Nephron progenitor cell (in vitro differentiated cells): ENCODE results near the gene PTPRC.

Experiments used
- DNase-seq: peaks from one replicate; pipeline ENCODE4 v3.0.0; 2021
- H3K27ac Mint-ChIP-seq: 2 replicates; pipeline ENCODE4 v1.8.0; 2021; ENCODE audit warnings: mild to moderate bottlenecking, moderate library complexity, mixed read lengths
- H3K27me3 Mint-ChIP-seq: 2 replicates; pipeline ENCODE4 v1.8.0; 2021; ENCODE audit warnings: mild to moderate bottlenecking, low read depth, mixed read lengths; ENCODE audit not compliant: poor library complexity
- H3K36me3 Mint-ChIP-seq: 2 replicates; pipeline ENCODE4 v1.8.0; 2021; ENCODE audit warnings: low read depth, mixed read lengths
- H3K4me1 Mint-ChIP-seq: 2 replicates; pipeline ENCODE4 v1.8.0; 2021; ENCODE audit warnings: mixed read lengths
- H3K4me3 Mint-ChIP-seq: 2 replicates; pipeline ENCODE4 v1.8.0; 2021; ENCODE audit warnings: mild to moderate bottlenecking, moderate library complexity, mixed read lengths
- H3K9me3 Mint-ChIP-seq: 2 replicates; pipeline ENCODE4 v1.8.0; 2021; ENCODE audit warnings: mild to moderate bottlenecking, moderate library complexity, mixed read lengths
- TF ChIP-seq, protein P1 (sequence below): fragments of 200-600 bp; sonication (generic); IDR thresholded peaks from 2 replicates; pipeline ENCODE4 v1.5.0; 2021; ENCODE audit warnings: antibody characterized with exemption

PTPRC gene

DNA sequence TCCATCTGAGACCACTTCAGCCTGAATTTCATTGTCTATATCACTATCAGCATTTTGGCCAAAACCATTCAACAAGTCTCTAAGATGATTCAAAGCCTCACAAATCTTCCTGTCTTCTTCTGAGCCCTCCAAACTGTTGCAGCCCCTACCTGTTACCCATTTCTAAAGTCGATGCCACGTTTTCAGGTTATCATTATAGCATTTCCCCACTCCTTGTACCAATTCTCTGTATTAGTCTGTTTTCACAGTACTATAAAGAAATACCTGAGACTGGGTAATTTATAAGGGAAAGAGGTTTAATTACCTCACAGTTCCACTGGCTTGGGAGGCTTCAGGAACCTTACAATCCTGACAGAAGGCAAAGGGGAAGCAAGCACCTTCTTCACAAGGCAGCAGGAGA, 158.8 kb downstream of the PTPRC start:
- H3K36me3 Mint-ChIP-seq = peaks cover 9% of the 10 kb centered on the region
- TF ChIP-seq, protein P1, sequence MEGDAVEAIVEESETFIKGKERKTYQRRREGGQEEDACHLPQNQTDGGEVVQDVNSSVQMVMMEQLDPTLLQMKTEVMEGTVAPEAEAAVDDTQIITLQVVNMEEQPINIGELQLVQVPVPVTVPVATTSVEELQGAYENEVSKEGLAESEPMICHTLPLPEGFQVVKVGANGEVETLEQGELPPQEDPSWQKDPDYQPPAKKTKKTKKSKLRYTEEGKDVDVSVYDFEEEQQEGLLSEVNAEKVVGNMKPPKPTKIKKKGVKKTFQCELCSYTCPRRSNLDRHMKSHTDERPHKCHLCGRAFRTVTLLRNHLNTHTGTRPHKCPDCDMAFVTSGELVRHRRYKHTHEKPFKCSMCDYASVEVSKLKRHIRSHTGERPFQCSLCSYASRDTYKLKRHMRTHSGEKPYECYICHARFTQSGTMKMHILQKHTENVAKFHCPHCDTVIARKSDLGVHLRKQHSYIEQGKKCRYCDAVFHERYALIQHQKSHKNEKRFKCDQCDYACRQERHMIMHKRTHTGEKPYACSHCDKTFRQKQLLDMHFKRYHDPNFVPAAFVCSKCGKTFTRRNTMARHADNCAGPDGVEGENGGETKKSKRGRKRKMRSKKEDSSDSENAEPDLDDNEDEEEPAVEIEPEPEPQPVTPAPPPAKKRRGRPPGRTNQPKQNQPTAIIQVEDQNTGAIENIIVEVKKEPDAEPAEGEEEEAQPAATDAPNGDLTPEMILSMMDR = no peak
- no peak for DNase-seq
- H3K27ac Mint-ChIP-seq = no peak overlapping the region
- H3K4me3 Mint-ChIP-seq = no peak overlapping the region
- H3K27me3 Mint-ChIP-seq = no peaks in the 10 kb centered on the region
- H3K4me1 Mint-ChIP-seq = no peaks in the 10 kb centered on the region
- H3K9me3 Mint-ChIP-seq = peaks cover 31% of the 10 kb centered on the region

DNA sequence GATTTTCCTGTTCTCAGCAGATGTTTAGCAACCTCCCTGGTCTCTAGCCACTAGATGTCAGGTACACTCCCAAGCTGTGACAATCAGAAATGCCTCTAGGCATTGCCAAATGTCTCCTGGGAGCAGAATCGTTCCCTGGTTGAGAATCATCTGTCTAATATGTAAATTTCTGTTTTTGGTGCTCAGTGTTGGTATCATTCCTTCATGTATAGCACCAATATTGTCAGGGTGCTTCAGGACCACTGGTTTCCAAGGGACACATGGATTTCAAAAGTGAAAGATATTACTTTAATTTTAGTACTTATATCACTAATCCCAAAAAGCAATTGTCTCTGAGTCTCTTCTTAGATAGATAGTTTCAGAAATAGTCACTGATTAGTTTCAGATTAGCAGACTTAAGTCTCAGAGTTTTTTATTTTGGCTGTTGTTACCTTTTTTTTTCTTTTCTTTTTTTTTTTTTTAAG, 160.1 kb downstream of the PTPRC start:
- Mint-ChIP-seq H3K4me3 (no peak overlapping the region), H3K4me1 (no peaks in the 10 kb centered on the region), H3K9me3 (peaks cover 31% of the 10 kb centered on the region), H3K36me3 (peaks cover 9% of the 10 kb centered on the region), H3K27ac (no peak overlapping the region), H3K27me3 (no peaks in the 10 kb centered on the region)
- DNase-seq = no peak
- TF ChIP-seq, protein P1 = no peak

DNA sequence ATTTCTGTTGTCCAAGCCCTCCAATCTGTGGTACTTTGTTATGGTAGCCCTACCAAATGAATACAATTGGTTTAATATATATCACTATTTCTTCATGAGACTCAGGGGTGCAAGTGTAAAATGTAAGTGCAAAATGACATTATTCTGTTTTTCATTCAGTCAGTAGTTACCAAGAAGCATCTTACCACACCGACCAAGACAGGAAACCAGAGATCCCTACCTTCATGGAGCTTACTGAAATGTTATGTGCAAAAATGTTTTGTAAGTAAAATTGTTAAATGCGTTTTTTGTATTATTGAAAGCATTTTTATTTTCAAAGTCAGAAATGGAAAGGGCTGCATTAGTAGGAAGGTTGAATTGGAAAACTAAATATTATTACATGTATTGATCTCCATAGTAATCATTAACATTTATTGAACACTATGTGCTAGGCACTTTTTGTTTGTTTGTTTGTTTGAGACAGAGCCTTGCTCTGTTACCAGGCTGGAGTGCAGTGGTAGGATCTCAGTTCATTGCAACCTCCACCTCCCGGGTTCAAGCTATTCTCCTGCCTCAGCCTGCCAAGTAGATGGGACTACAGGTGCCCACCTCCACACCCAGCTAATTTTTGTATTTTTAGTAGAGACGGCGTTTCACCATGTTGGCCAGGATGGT, 166.8 kb downstream of the PTPRC start:
- DNase-seq = no peak
- H3K36me3 Mint-ChIP-seq = no peaks in the 10 kb centered on the region
- no peaks in the 10 kb centered on the region for H3K9me3 Mint-ChIP-seq
- H3K4me1 Mint-ChIP-seq = no peaks in the 10 kb centered on the region
- H3K4me3 Mint-ChIP-seq = no peak overlapping the region
- no peak overlapping the region for H3K27ac Mint-ChIP-seq
- H3K27me3 Mint-ChIP-seq = no peaks in the 10 kb centered on the region
- TF ChIP-seq, protein P1 = no peak

DNA sequence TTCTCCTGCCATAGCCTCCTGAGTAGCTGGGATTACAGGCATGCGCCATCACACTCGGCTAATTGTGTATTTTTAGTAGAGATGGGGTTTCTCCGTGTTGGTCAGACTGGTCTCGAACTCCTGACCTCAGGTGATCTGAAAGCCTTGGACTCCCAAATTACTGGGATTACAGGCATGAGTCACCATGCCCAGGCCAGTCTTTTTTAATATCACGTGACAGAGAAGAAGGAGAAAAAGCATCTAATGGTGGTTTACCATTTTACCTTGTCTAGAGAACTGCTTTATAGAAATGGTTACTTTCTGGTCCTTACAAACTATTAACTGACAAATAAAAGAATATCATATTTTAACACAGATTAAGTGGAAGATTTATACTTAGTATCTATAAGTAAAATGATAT, 168.0 kb downstream of the PTPRC start:
- H3K4me3 Mint-ChIP-seq = no peak overlapping the region
- TF ChIP-seq, protein P1 = no peak
- no peak for DNase-seq
- peaks cover 2% of the 10 kb centered on the region for H3K9me3 Mint-ChIP-seq
- no peaks in the 10 kb centered on the region for H3K36me3 Mint-ChIP-seq
- no peak overlapping the region for H3K27ac Mint-ChIP-seq
- no peaks in the 10 kb centered on the region for H3K27me3 Mint-ChIP-seq
- no peaks in the 10 kb centered on the region for H3K4me1 Mint-ChIP-seq
